Panc1 (cell line): ENCODE data around the gene PLA2G2E. TPM values are rescaled to one million over a fixed set of nuclear protein-coding genes. Genes with fewer than 3 reads are reported as not detected.
"Not testable (repeated sequence)": the region's sequence is repeated elsewhere in the genome, so short reads cannot be mapped to it uniquely, and the experiment has no call there.

Experiments
- ATAC-seq: fragments of 200-7000 bp; cut with Tn5 transposase; 2 replicates; pipeline ENCODE4 v1.9.1; 2020; ENCODE audit warnings: mild to moderate bottlenecking, moderate library complexity
- BruUV-seq: library from RNA; stranded (reverse); fragments of 400-500 nt; replicated peaks from 2 replicates; lab custom pipeline; 2021; lab: Mats Ljungman, UMichigan
- CTCF ChIA-PET: fragments of 300-600 bp; sonication (Branson Sonifier 250); formaldehyde crosslinking; loops from one replicate; lab custom pipeline; 2022; ENCODE audit warnings: antibody characterized with exemption; lab: Charles Lee
- POLR2A ChIA-PET: fragments of 300-600 bp; sonication (Branson Sonifier 250); formaldehyde crosslinking; loops from one replicate; lab custom pipeline; 2022; ENCODE audit warnings: antibody characterized with exemption; lab: Charles Lee
- DNase-seq: peaks from one replicate; pipeline ENCODE4 v3.0.0-alpha.2; 2010; ENCODE audit warnings: low read depth, low spot score
- H3K27ac ChIP-seq: 2 replicates; pipeline ENCODE4 v1.5.1; 2011; ENCODE audit warnings: mild to moderate bottlenecking, low read length, inconsistent platforms
- H3K27me3 ChIP-seq: fragments of 200-500 bp; sonication (Bioruptor generic); 2 replicates; pipeline ENCODE4 v1.6.0; 2014; ENCODE audit warnings: low read length, inconsistent platforms; ENCODE audit not compliant: control insufficient read depth, insufficient read depth
- H3K36me3 ChIP-seq: fragments of 200-500 bp; sonication (Bioruptor generic); 2 replicates; pipeline ENCODE4 v1.5.1; 2014; ENCODE audit warnings: inconsistent platforms, mild to moderate bottlenecking, low read length, moderate library complexity; ENCODE audit not compliant: control insufficient read depth, insufficient read depth
- H3K4me1 ChIP-seq: 2 replicates; pipeline ENCODE4 v1.5.1; 2011; ENCODE audit warnings: inconsistent platforms, mild to moderate bottlenecking, low read length, moderate library complexity; ENCODE audit not compliant: control insufficient read depth, insufficient read depth
- H3K4me3 ChIP-seq, 2 experiments: 2 replicates each; pipeline ENCODE4 v1.5.1; 2011 to 2012; ENCODE audit warnings: low read depth in 2 of 2, low read length in 2 of 2, mild to moderate bottlenecking in 2 of 2, inconsistent platforms in 1 of 2, moderate library complexity in 1 of 2
- H3K9me3 ChIP-seq: fragments of 200-500 bp; sonication (Bioruptor generic); 2 replicates; pipeline ENCODE4 v1.5.1; 2014; ENCODE audit warnings: low read depth, mild to moderate bottlenecking, inconsistent platforms, low read length, moderate library complexity; ENCODE audit not compliant: control insufficient read depth, insufficient read depth
- CTCF ChIP-seq: fragments of 450-650 bp; IDR thresholded peaks from 2 replicates; pipeline ENCODE4 v1.5.1; 2017; ENCODE audit warnings: mild to moderate bottlenecking
- POLR2AphosphoS5 ChIP-seq: IDR thresholded peaks from 2 replicates; pipeline ENCODE4 v1.6.1; 2012; ENCODE audit warnings: mild to moderate bottlenecking, low read depth, low read length, moderate library complexity
- REST ChIP-seq, 2 experiments: IDR thresholded peaks; 2 replicates each; pipeline ENCODE4 v1.6.1; 2011 to 2012; ENCODE audit warnings: low read depth in 2 of 2, control low read depth in 1 of 2, low read length in 1 of 2, mild to moderate bottlenecking in 1 of 2, moderate library complexity in 1 of 2; ENCODE audit not compliant: insufficient read depth in 1 of 2
- SIN3A ChIP-seq: IDR thresholded peaks from 2 replicates; pipeline ENCODE4 v1.6.1; 2012; ENCODE audit warnings: low read depth, mild to moderate bottlenecking, low read length, moderate library complexity, borderline replicate concordance; ENCODE audit not compliant: insufficient read depth
- TCF7L2 ChIP-seq: IDR thresholded peaks from 2 replicates; pipeline ENCODE4 v1.6.1; 2011; ENCODE audit warnings: mild to moderate bottlenecking, low read depth, low read length, inconsistent platforms
- in situ Hi-C: cut with HindIII; loops from 2 replicates; pipeline ENCODE4 v1.10.0; 2016; ENCODE audit warnings: low sequenced_read_pairs, low pct_unique_long_range_greater_than_20kb
- intact Hi-C: fragments of 100-400 bp; cut with micrococcal nuclease; formaldehyde crosslinking; loops from one replicate; pipeline ENCODE4 v1.10.0; 2022; ENCODE audit not compliant: unreplicated experiment
- total RNA-seq: library from RNA; stranded (reverse); gene quantifications from one replicate; pipeline ENCODE4 v1.2.1, GENCODE V29; 2021; ENCODE audit not compliant: unreplicated experiment

Gene PLA2G2E
- total RNA-seq, 1 experiment from 2014 or later = not detected

- POLR2A ChIA-PET = interaction anchor here (0.6 to 0.7 kb wide), 3 partner anchors 73 to 447 kb away, joined by 3 to 4 read pairs (median 3); no protein-coding TSS in a partner anchor
- Histone ChIP-seq H3K36me3 (peaks cover 3% of the 10 kb centered on the region; the same call in 1 of the 2 replicates), H3K27me3 (no peaks in the 10 kb centered on the region), H3K27ac (peak within 1 kb of the TSS; percentile 84), H3K9me3 (no peaks in the 10 kb centered on the region), H3K4me1 (peaks cover 9% of the 10 kb centered on the region), H3K4me3 (peak within 1 kb of the TSS; percentile 82 to 86)
- TF ChIP-seq REST (IDR thresholded peaks at IDR 0.05; ENCODE audit: insufficient read depth in 1 of 2, low read depth in 2 of 2, low read length in 1 of 2) = no peak; a peak in 1 of 4 replicates
- TF ChIP-seq SIN3A = no peak
- peak; percentile 94 for TF ChIP-seq CTCF
- TF ChIP-seq TCF7L2 = no peak
- TF ChIP-seq POLR2AphosphoS5 = peak; percentile 81; the same call in 1 of the 2 replicates
- in situ Hi-C loops (no loop called here), intact Hi-C loops (no loop called here)
- CTCF ChIA-PET = interaction anchor here (0.6 to 1.0 kb wide), 2 partner anchors 35 to 167 kb away, joined by 3 to 5 read pairs; no protein-coding TSS in a partner anchor
- no TSS peak for BruUV-seq
- ATAC-seq (peak; percentile 99), DNase-seq (peak; percentile 94)
These were observed 41.0 kb downstream of the PLA2G2E start, which contains the start of gene OTUD3 for GRCh38 chr1:19882111-19883071. OTUD3 (plus strand) TSS chr1:19882395; CDS start chr1:19882514, 119 bp downstream.

DNA sequence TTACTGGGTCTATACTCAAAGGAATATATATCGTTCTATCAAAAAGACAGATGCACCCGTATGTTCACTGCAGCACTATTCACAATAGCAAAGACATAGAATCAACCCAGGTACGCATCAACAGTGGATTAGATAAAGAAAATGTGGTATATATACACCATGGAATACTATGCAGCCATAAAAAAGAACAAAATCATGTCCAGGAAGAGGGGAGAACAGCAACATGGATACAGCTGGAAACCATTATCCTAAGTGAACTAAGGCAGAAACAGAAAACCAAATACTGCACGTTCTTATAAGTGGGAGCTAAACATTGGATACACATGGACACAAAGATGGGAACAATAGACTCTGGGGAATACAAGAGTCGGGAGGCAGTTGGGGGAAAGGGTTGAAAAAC, 42.6 kb downstream of the PLA2G2E start:
- CTCF ChIA-PET = interaction anchor here (0.7 kb wide), 1 partner anchor 27 kb away, joined by 3 read pairs; no protein-coding TSS in a partner anchor
- H3K27ac ChIP-seq, H3K27me3 ChIP-seq, in situ Hi-C loops, H3K9me3 ChIP-seq, BruUV-seq, H3K36me3 ChIP-seq, DNase-seq, H3K4me1 ChIP-seq, H3K4me3 ChIP-seq, intact Hi-C loops, ATAC-seq: not testable (repeated sequence)
- POLR2A ChIA-PET = interaction anchor here (0.6 kb wide), 2 partner anchors 184 to 228 kb away, joined by 3 read pairs; no protein-coding TSS in a partner anchor
